Heart right ventricle (tissue), 16 donors: ENCODE data around the gene WFS1. TPM values are rescaled to one million over a fixed set of nuclear protein-coding genes. Genes with fewer than 3 reads are reported as not detected.
A peak's percentile ranks its signal among the peaks of the same experiment; 100 is the strongest.

Experiments
- ATAC-seq, 8 donors: fragments of 200-7000 bp; cut with Tn5 transposase; one replicate each; pipeline ENCODE4 v1.9.1; 2020; ENCODE audit warnings: mild to moderate bottlenecking in 8 of 8, moderate library complexity in 8 of 8, moderate number of reproducible peaks in 1 of 8
- DNase-seq, 2 donors: peaks; one replicate each; pipeline ENCODE4 v3.0.0-alpha.2; 2020
- H3K27ac ChIP-seq, 10 donors: fragments of 200-600 bp; sonication (generic) in 2 of 10; one replicate each; pipeline versions ENCODE4 v1.5.0 to v1.8.0; 2020 to 2022; ENCODE audit warnings: mild to moderate bottlenecking in 3 of 10
- H3K27me3 ChIP-seq, 7 donors: fragments of 200-600 bp; one replicate each; pipeline ENCODE4 v1.8.0; 2021 to 2022; ENCODE audit warnings: mild to moderate bottlenecking in 2 of 7
- H3K36me3 ChIP-seq, 9 donors: fragments of 200-600 bp; sonication (generic) in 1 of 9; one replicate each; pipeline versions ENCODE4 v1.5.0 to v1.8.0; 2020 to 2022; ENCODE audit warnings: mild to moderate bottlenecking in 2 of 9
- H3K4me1 ChIP-seq, 9 donors: fragments of 200-600 bp; sonication (generic) in 1 of 9; one replicate each; pipeline versions ENCODE4 v1.5.0 to v1.8.0; 2020 to 2022; ENCODE audit warnings: mild to moderate bottlenecking in 4 of 9
- H3K4me3 ChIP-seq, 10 donors: fragments of 200-600 bp; sonication (generic) in 2 of 10; one replicate each; pipeline versions ENCODE4 v1.5.0 to v1.8.0; 2020 to 2022; ENCODE audit warnings: mild to moderate bottlenecking in 7 of 10, moderate library complexity in 2 of 10
- H3K9me3 ChIP-seq, 11 donors: fragments of 200-600 bp in 10 of 11; sonication (generic) in 2 of 11; one replicate each; pipeline versions ENCODE4 v1.5.0 to v1.8.0; 2013 to 2022; ENCODE audit warnings: mild to moderate bottlenecking in 2 of 11, control low read depth in 1 of 11, moderate library complexity in 1 of 11
- CTCF ChIP-seq, 9 donors: fragments of 200-600 bp; sonication (generic) in 2 of 9; IDR thresholded peaks; one replicate each; pipeline versions ENCODE4 v1.5.0 to v1.8.0; 2021 to 2022; ENCODE audit warnings: antibody characterized with exemption in 9 of 9, mild to moderate bottlenecking in 5 of 9, moderate library complexity in 1 of 9
- WGBS, 2 donors: extraction: QIAGEN DNeasy Blood & Tissue Kit; methylation state at CpG; one replicate each; pipeline ENCODE4 v1.1.7; 2013; ENCODE audit warnings: inconsistent platforms in 1 of 2; 5-methylcytosine and 5-hydroxymethylcytosine counted together
- intact Hi-C, 10 donors: fragments of 100-400 bp; cut with DNase I; formaldehyde crosslinking; loops; one replicate each; pipeline versions ENCODE4 v1.11.1 to v1.14.2; 2022
- polyA plus RNA-seq, 2 donors: library from polyadenylated mRNA; stranded (reverse); fragments of 200-250 nt; gene quantifications; one replicate each; pipeline ENCODE4 v1.2.3, GENCODE V29; 2013
- total RNA-seq, 10 donors: library from RNA; stranded (reverse); fragmentation: NEBNext Ultra II Directional in 3 of 10; extraction: Animal tissue kit (Norgen Biotek cat#: 25700) in 3 of 10; gene quantifications; one replicate each; pipeline versions ENCODE4 v1.2.1 to v1.2.4, GENCODE V29; 2021 to 2023
- donor health status: Arrhythmogenic right ventricular cardiomyopathy.
- donor health status: ischemic (EF 13 %, LVEDD 7.1; RV severe dilation, severe dysfunction).
- donor health status: healthy with polysubstance abuse.
- donor health status: DM: no; HTN: yes; CAD: no.
- donor health status: DM: no; HTN: no; CAD: no.
- donor health status: ischemic (EF 25% LVEDD 6.9; RV normal size, moderate dysfunction).
- donor health status: ischemic (EF 25% LVEDD 5.7; RV mildly dilated, moderate dysfunction).
- donor health status: healthy.
- donor health status: DM: yes; HTN: yes; CAD: no.
- donor health status: Ischemic cardiomyopathy.
- donor health status: ischemic (EF 35%, LVEDD 5.7; RV mildly dilated, moderate dysfunction).
- donor health status: nonischemic (EF 11% LVEDD 7.7; RV severe dilation, severe dysfunction).
- donor health status: DM: yes; HTN: yes; CAD: no.
- donor health status: PGD.
- donor health status: ischemic (EF 29% LVEDD 5.4; RV normal size, mild dysfunction).
- donor health status: nonischemic (EF 23%, LVEDD 6.1; RV moderate dilation, normal function).

The WFS1 gene
- total and polyA plus RNA-seq, 12 donors, result 35.0 to 119 (median 69.4) TPM

- H3K9me3 ChIP-seq, result no peaks in the 10 kb centered on the region
- no peak for TF ChIP-seq CTCF (IDR thresholded peaks at IDR 0.05)
- no peak overlapping the region for H3K4me3 ChIP-seq
- peaks cover 19 to 32% (median 28%) of the 10 kb centered on the region in 9 donors for H3K4me1 ChIP-seq
- no peak for ATAC-seq
- H3K27ac ChIP-seq, result no peak overlapping the region
- no peaks in the 10 kb centered on the region for H3K36me3 ChIP-seq
- peaks cover 0 to 26% (median 0%) of the 10 kb centered on the region in 7 donors for H3K27me3 ChIP-seq
- 38 to 46% methylated on average over 3 of the region's 3 CpGs for WGBS, 2 donors
- DNase-seq, result no peak
- intact Hi-C loops, result loop anchor here in 1 of 10 donors (10.0 kb wide), 1 partner anchor 277 kb away; no protein-coding TSS in a partner anchor
These were observed 2.1 kb upstream of the WFS1 start for GRCh38 chr4:6267573-6267972.

GRCh38 chr4:6268650-6269615 lies 717 bp upstream of the WFS1 start:
- Histone ChIP-seq H3K4me3 (peak overlapping the region in 8 of 10 donors; percentile 86 to 100 (median 94)), H3K36me3 (no peaks in the 10 kb centered on the region), H3K27me3 (peaks cover 0 to 26% (median 0%) of the 10 kb centered on the region in 7 donors), H3K9me3 (no peaks in the 10 kb centered on the region), H3K4me1 (peaks cover 27 to 46% (median 42%) of the 10 kb centered on the region in 9 donors), H3K27ac (peak overlapping the region in 6 of 10 donors; percentile 19 to 55 (median 37))
- intact Hi-C loops, result loop anchor here in 1 of 10 donors (10.0 kb wide), 1 partner anchor 276 kb away; no protein-coding TSS in a partner anchor
- WGBS, 2 donors, result 25 to 26% methylated on average over 32 of the region's 32 CpGs
- TF ChIP-seq CTCF (IDR thresholded peaks at IDR 0.05), result no peak
- no peak for ATAC-seq
- no peak for DNase-seq

- peaks cover 0 to 26% (median 0%) of the 10 kb centered on the region in 7 donors for H3K27me3 ChIP-seq
- H3K9me3 ChIP-seq, result no peaks in the 10 kb centered on the region
- no peak for ATAC-seq
- peaks cover 30 to 61% (median 48%) of the 10 kb centered on the region in 9 donors for H3K4me1 ChIP-seq
- no peak for TF ChIP-seq CTCF (IDR thresholded peaks at IDR 0.05)
- no peaks in the 10 kb centered on the region for H3K36me3 ChIP-seq
- peak in 1 of 2 donors; percentile 31 for DNase-seq
- peak overlapping the region in 9 of 10 donors; percentile 70 to 92 (median 85) for H3K27ac ChIP-seq
- WGBS, 2 donors, result 19 to 24% methylated on average over 8 of the region's 8 CpGs
- intact Hi-C loops, result no loop called here
- H3K4me3 ChIP-seq, result peak overlapping the region; percentile 86 to 100 (median 94)
These were observed 1.0 kb downstream of the WFS1 start for GRCh38 chr4:6270636-6271121.

GRCh38 chr4:6271206-6271605 lies 1.6 kb downstream of the WFS1 start:
- 67 to 70% methylated on average over 9 of the region's 9 CpGs for WGBS, 2 donors
- peaks cover 35 to 66% (median 54%) of the 10 kb centered on the region in 9 donors for H3K4me1 ChIP-seq
- TF ChIP-seq CTCF (IDR thresholded peaks at IDR 0.05), result no peak
- H3K4me3 ChIP-seq, result peak overlapping the region in 7 of 10 donors; percentile 4 to 100 (median 94)
- DNase-seq (no peak), ATAC-seq (no peak)
- H3K27me3 ChIP-seq, result peaks cover 0 to 26% (median 0%) of the 10 kb centered on the region in 7 donors
- no peaks in the 10 kb centered on the region for H3K9me3 ChIP-seq
- intact Hi-C loops, result no loop called here
- peak overlapping the region; percentile 13 to 92 (median 84) for H3K27ac ChIP-seq
- H3K36me3 ChIP-seq, result no peaks in the 10 kb centered on the region
